HEK293T (cell line): ENCODE results near the gene IDE.
"Not testable (repeated sequence)": the region's sequence is repeated elsewhere in the genome, so short reads cannot be mapped to it uniquely, and the experiment has no call there.

Experiments used
- CTCF ChIA-PET: fragments of 350-600 bp; formaldehyde crosslinking; extraction: SDS; loops from one replicate; lab custom pipeline; 2021; ENCODE audit warnings: antibody characterized with exemption, inconsistent platforms; lab: Yijun Ruan, JAX
- POLR2A ChIA-PET: fragments of 350-600 bp; formaldehyde crosslinking; extraction: SDS; loops from one replicate; lab custom pipeline; 2020; ENCODE audit warnings: antibody characterized with exemption, inconsistent platforms; lab: Yijun Ruan, JAX
- DNase-seq: peaks from one replicate; pipeline ENCODE4 v3.0.0; 2012; ENCODE audit warnings: mixed read lengths; ENCODE audit errors: extremely low spot score
- ARNT ChIP-seq: fragments of 450-650 bp; IDR thresholded peaks from 2 replicates; pipeline ENCODE4 v1.6.1; 2017; ENCODE audit warnings: mild to moderate bottlenecking
- BHLHE40 ChIP-seq: fragments of 450-650 bp; IDR thresholded peaks from 2 replicates; pipeline ENCODE4 v1.6.1; 2016; ENCODE audit warnings: mild to moderate bottlenecking, moderate library complexity, borderline replicate concordance
- CTBP1 ChIP-seq: fragments of 450-650 bp; IDR thresholded peaks from 2 replicates; pipeline ENCODE4 v1.6.1; 2016; ENCODE audit warnings: borderline replicate concordance
- ELF4 ChIP-seq: fragments of 450-650 bp; IDR thresholded peaks from 2 replicates; pipeline ENCODE4 v1.6.1; 2017; ENCODE audit warnings: antibody characterized with exemption
- FOXA1 ChIP-seq: fragments of 450-650 bp; IDR thresholded peaks from 2 replicates; pipeline ENCODE4 v1.6.1; 2016; ENCODE audit warnings: mild to moderate bottlenecking
- FOXK2 ChIP-seq: fragments of 450-650 bp; IDR thresholded peaks from 2 replicates; pipeline ENCODE4 v1.6.1; 2016; ENCODE audit warnings: mild to moderate bottlenecking
- FOXM1 ChIP-seq: fragments of 450-650 bp; IDR thresholded peaks from 2 replicates; pipeline ENCODE4 v1.6.1; 2017; ENCODE audit warnings: mild to moderate bottlenecking, borderline replicate concordance
- HDGF ChIP-seq: fragments of 450-650 bp; IDR thresholded peaks from 2 replicates; pipeline ENCODE4 v1.6.1; 2017; ENCODE audit warnings: antibody characterized with exemption, borderline replicate concordance
- L3MBTL2 ChIP-seq: fragments of 450-650 bp; conservative IDR thresholded peaks from 2 replicates; pipeline ENCODE4 v1.6.1; 2016; ENCODE audit warnings: mild to moderate bottlenecking
- LEF1 ChIP-seq: fragments of 450-650 bp; IDR thresholded peaks from 2 replicates; pipeline ENCODE4 v1.6.1; 2017; ENCODE audit warnings: mild to moderate bottlenecking, borderline replicate concordance
- NFRKB ChIP-seq: fragments of 450-650 bp; IDR thresholded peaks from 2 replicates; pipeline ENCODE4 v1.6.1; 2016; ENCODE audit warnings: mild to moderate bottlenecking, moderate library complexity
- PKNOX1 ChIP-seq: fragments of 450-650 bp; IDR thresholded peaks from 2 replicates; pipeline ENCODE4 v1.6.1; 2016
- SP1 ChIP-seq: fragments of 450-650 bp; IDR thresholded peaks from 2 replicates; pipeline ENCODE4 v1.6.1; 2017
- SUZ12 ChIP-seq: fragments of 450-650 bp; IDR thresholded peaks from 2 replicates; pipeline ENCODE4 v1.6.1; 2016; ENCODE audit warnings: mild to moderate bottlenecking
- TARDBP ChIP-seq: fragments of 450-650 bp; IDR thresholded peaks from 2 replicates; pipeline ENCODE4 v1.6.1; 2016
- ZNF384 ChIP-seq: fragments of 450-650 bp; IDR thresholded peaks from 2 replicates; pipeline ENCODE4 v1.6.1; 2016

Gene IDE

GRCh38 chr10:92440578-92440977 is 133.3 kb downstream of the IDE start:
- TF ChIP-seq ARNT (no peak), CTBP1 (no peak), HDGF (no peak), FOXK2 (no peak), BHLHE40 (no peak), L3MBTL2 (no peak), FOXM1 (no peak)
- POLR2A ChIA-PET, result no interaction called here
- DNase-seq, result no peak
- CTCF ChIA-PET, result no interaction called here

GRCh38 chr10:92438220-92438619 is 135.7 kb downstream of the IDE start:
- ChIA-PET CTCF (no interaction called here), POLR2A (no interaction called here)
- TF ChIP-seq FOXM1 (no peak), PKNOX1 (no peak), ARNT (no peak), TARDBP (no peak), BHLHE40 (no peak), SP1 (no peak), FOXK2 (no peak), L3MBTL2 (no peak), ELF4 (no peak), LEF1 (no peak), ZNF384 (no peak), FOXA1 (no peak), HDGF (no peak), CTBP1 (no peak), SUZ12 (no peak), NFRKB (no peak)

GRCh38 chr10:92436611-92437010 is 137.3 kb downstream of the IDE start:
- ChIA-PET POLR2A (no interaction called here), CTCF (no interaction called here)
- TF ChIP-seq TARDBP, result no peak
- no peak for TF ChIP-seq FOXM1
- no peak for TF ChIP-seq HDGF
- TF ChIP-seq SP1, result no peak
- TF ChIP-seq L3MBTL2, result no peak
- TF ChIP-seq NFRKB, result no peak
- no peak for TF ChIP-seq ARNT
- no peak for TF ChIP-seq BHLHE40
- TF ChIP-seq FOXK2, result no peak
- no peak for TF ChIP-seq ELF4
- TF ChIP-seq ZNF384, result no peak
- no peak for DNase-seq

More at GRCh38 chr10:92438220-92438619, 135.7 kb downstream of the IDE start:
- DNase-seq, result no peak

- CTCF ChIA-PET, DNase-seq, POLR2A ChIA-PET: not testable (repeated sequence)
Measured at GRCh38 chr10:92436065-92436464, 137.8 kb downstream of the IDE start.

- ChIA-PET CTCF (interaction anchor here (0.6 to 2.0 kb wide), 3 partner anchors 346 to 668 kb away, joined by 3 to 6 read pairs (median 3); no protein-coding TSS in a partner anchor), POLR2A (no interaction called here)
- TF ChIP-seq CTBP1, result no peak
- no peak for TF ChIP-seq LEF1
- TF ChIP-seq FOXM1, result no peak
- no peak for TF ChIP-seq SUZ12
- no peak for TF ChIP-seq FOXA1
- no peak for TF ChIP-seq PKNOX1
- TF ChIP-seq TARDBP, result no peak
- TF ChIP-seq L3MBTL2, result no peak
- TF ChIP-seq BHLHE40, result no peak
- TF ChIP-seq ELF4, result no peak
- no peak for TF ChIP-seq SP1
- no peak for TF ChIP-seq FOXK2
- no peak for TF ChIP-seq ZNF384
- no peak for TF ChIP-seq HDGF
- no peak for TF ChIP-seq ARNT
- no peak for TF ChIP-seq NFRKB
- DNase-seq, result no peak
Measured at GRCh38 chr10:92434385-92434784, 139.5 kb downstream of the IDE start.

GRCh38 chr10:92432596-92432995 is 141.3 kb downstream of the IDE start:
- no peak for DNase-seq
- TF ChIP-seq SP1 (no peak), FOXM1 (no peak), FOXA1 (no peak), SUZ12 (no peak), TARDBP (no peak), ZNF384 (no peak), BHLHE40 (no peak), HDGF (no peak), ARNT (no peak), PKNOX1 (no peak), NFRKB (no peak)
- CTCF ChIA-PET, result interaction anchor here (0.6 kb wide), 1 partner anchor 345 kb away, joined by 3 read pairs; no protein-coding TSS in a partner anchor
- POLR2A ChIA-PET, result no interaction called here

GRCh38 chr10:92430103-92430502 is 143.8 kb downstream of the IDE start:
- POLR2A ChIA-PET, result no interaction called here
- TF ChIP-seq FOXK2 (no peak), ARNT (no peak), ZNF384 (no peak), ELF4 (no peak), FOXA1 (no peak), BHLHE40 (no peak), CTBP1 (no peak), HDGF (no peak), TARDBP (no peak)
- no peak for DNase-seq
- CTCF ChIA-PET, result interaction anchor here (0.6 kb wide), 1 partner anchor 13 kb away, joined by 3 read pairs; no protein-coding TSS in a partner anchor
